NOMO-1 treated with DMSO at 0.1 percent for 48 hours (cell line): ENCODE measurements around the gene SLC25A42.

Source experiments
- DNase-seq: peaks from one replicate; lab custom pipeline; 2025; ENCODE audit not compliant: unreplicated experiment; lab: John Stamatoyannopoulos, UW

The SLC25A42 gene

GRCh38 chr19:19050731-19051130 lies 13.1 kb upstream of the SLC25A42 start:
- DNase-seq, result no peak

- no peak for DNase-seq
Observed at GRCh38 chr19:19051478-19052213, 12.1 kb upstream of the SLC25A42 start.

DNA sequence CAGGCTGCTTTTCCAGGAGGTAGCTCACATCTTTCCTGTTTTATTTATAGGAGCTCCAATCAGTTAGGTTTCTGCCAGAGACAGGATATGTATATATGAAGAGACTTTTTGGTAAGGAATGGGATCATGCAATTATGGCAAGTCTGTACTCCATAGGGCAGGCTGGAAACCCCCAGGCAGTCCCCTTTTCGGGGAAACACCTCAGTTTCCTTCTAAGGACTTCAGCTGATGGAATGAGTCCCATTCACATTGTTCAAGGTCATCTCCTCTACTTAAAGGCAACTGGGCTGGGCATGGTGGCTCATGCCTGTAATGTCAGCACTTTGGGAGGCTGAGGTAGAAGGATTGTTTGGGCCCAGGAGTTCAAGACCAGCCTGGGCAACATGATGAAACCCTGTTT lies 10.9 kb upstream of the SLC25A42 start:
- DNase-seq, result no peak

- DNase-seq, result peak; percentile 9
Observed at GRCh38 chr19:19053508-19054314, 10.1 kb upstream of the SLC25A42 start.

DNA sequence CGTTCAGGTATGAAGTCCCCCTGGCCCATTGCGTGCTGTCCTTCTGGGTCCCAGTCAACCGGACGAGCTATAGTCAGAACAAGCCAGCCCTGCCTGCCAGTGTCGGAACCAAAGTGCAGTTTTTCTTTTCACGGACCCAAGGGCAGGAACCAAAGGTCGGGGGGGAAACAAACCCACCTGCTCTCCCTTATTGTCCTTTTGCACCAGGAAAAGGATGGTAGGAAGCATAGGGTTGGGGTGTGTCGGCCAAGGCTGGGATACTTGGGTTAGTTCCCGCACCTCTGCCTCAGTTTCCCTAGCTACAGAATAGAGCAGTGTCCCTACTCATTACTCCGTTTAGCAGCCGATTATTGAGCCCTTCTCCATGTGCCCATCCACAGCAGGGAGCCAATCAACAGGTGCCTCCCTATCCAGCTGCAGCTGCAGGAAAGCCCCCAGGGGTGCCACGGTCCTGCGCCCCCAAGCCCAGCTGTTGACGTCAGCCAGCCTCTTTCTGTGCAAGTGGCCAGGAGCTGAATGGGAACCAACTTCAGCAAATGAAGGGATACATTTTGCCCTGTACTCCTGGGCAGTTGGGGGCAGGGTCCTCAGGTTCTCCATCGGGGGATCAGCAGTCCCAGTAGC lies 9.4 kb upstream of the SLC25A42 start:
- no peak for DNase-seq

GRCh38 chr19:19054939-19055440 lies 8.8 kb upstream of the SLC25A42 start:
- DNase-seq, result no peak

- DNase-seq, result no peak
Observed at GRCh38 chr19:19055701-19056100, 8.1 kb upstream of the SLC25A42 start.

- DNase-seq, result no peak
Observed at GRCh38 chr19:19056636-19057275, 7.0 kb upstream of the SLC25A42 start.

- no peak for DNase-seq
Observed at GRCh38 chr19:19057317-19057716, 6.5 kb upstream of the SLC25A42 start.

- no peak for DNase-seq
Observed at GRCh38 chr19:19057720-19058119, 6.1 kb upstream of the SLC25A42 start.

DNA sequence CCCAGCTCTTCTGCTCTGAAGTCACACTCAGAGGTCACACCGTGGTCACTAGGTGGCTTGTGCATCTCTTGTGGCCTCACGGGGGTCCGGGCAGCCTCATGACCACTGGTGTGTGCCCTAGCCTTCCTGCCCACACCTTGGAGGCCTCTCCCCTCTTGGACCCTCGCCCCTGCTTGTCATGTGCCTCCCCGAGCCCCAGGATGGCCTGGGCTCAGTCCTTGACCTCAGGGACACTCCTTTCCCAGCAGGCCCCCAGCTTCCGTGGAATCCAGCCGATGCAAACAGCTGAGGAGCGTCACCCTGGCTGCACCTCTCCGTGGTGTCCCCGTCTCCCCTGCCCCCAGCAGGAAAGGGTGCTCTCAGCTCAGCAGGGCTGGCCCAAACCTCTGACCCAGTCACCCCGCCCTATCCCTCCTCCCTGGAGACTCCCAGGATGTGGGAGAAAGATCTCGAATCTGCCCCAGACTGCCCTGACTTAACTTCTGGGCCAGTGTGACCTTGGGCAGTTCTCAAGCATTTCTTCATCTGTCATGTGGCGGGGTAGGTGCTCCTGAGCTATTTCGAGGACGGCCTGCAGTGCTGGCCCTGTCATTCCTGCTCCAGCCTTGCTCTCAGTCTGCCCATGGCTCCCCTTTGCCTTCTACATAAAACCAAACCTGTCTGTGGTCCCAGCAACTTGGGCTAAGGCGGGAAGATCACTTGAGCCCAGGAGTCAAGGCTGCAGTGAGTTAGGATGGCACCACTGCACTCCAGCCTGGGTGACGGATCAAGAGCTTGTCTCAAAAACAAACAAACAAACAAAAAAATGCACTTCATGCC lies 4.6 kb upstream of the SLC25A42 start:
- no peak for DNase-seq

- DNase-seq, result no peak
Observed at GRCh38 chr19:19059837-19060611, 3.8 kb upstream of the SLC25A42 start.

GRCh38 chr19:19061506-19061905 lies 2.3 kb upstream of the SLC25A42 start:
- DNase-seq, result no peak

- DNase-seq, result no peak
Observed at GRCh38 chr19:19062454-19063182, 1.2 kb upstream of the SLC25A42 start.

DNA sequence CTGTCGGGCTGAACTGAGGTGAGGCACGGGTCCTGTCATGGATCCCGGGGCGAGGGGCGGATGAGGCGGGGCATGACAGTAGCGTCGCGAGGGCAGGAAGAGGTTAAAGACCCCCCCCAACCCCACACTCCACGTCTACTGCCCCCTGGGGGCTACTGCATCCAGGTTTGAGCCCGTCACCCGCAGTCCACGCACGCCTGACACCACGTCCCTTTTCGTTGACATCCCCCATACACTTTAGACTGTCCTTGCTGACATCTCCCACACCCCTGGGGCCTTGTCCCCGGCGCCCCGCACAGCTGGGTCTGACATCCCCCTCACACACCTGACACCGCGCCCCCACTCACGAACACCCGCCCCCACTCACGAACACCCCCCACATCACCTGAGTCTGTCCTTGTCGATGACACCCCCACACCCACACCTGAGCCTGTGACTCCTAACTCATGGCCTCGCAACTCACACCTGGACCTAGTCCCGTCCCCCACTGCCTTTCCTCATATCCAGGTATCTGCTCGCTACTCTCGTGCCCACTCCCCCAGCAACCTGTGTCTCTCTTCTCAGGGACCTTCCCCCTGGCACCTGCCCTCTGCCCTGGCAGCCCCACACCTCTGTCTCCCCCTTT lies 416 bp downstream of the SLC25A42 start:
- no peak for DNase-seq

DNA sequence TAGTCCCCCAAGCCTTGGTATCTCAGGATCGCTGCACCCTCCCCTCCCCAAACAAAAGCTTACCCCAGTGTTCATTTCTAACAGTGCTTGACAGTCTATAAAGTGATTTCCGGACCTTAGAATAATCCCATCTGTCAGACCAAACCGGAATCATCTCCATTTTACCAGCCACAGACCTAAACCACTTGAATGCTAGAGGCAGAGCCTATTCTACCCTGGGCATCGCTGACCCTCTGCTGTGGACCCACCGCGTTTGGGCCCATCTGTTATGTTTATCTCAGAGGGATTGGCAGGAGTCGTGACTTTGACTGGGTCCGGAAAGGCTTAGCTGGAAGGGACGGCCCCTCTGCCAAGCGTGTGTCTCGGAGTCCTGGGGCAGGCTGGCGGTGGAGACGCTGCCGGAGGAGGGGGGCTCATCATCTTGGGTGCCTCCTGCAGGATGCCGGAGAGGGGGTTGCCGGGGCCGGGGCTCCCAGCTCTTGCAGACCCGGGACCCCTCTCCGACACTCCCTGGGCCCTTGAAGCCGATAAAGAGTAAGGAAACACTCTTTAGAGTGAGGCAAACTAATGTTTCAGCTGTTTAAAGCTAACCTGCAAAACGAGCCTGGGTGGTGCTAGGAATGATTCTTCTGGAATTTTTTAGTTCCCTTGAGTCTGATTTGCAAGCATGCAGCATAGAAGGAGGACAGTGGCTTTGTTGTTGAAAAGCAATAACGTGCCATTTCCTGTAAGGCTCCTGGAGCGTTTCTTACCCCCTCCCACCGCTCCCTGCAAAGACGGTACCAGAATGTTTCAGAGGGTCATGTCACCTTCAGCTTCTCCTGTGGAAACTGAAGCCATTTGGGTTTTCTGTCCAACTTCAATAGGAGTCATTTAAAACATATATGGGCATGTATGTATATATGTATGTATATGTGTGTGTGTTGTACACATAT lies 1.3 kb downstream of the SLC25A42 start:
- no peak for DNase-seq

- DNase-seq, result no peak
Observed at GRCh38 chr19:19067276-19068072, 3.7 kb downstream of the SLC25A42 start.
